NCI-H345 treated with DMSO at 0.1 percent for 48 hours (cell line): ENCODE measurements around the gene TPM4.
"Not testable (repeated sequence)": the region's sequence is repeated elsewhere in the genome, so short reads cannot be mapped to it uniquely, and the experiment has no call there.

Source experiments
- DNase-seq: peaks from one replicate; lab custom pipeline; 2025; ENCODE audit not compliant: unreplicated experiment; lab: John Stamatoyannopoulos, UW

Gene TPM4

GRCh38 chr19:16094360-16095070, 18.2 kb downstream of the TPM4 start:
- no peak for DNase-seq

- no peak for DNase-seq
Measured at GRCh38 chr19:16095071-16095571, 18.8 kb downstream of the TPM4 start.

GRCh38 chr19:16096280-16096855, 20.1 kb downstream of the TPM4 start:
- no peak for DNase-seq

GRCh38 chr19:16098416-16098768, 22.1 kb downstream of the TPM4 start:
- no peak for DNase-seq

- DNase-seq: no peak
Measured at GRCh38 chr19:16098821-16099220, 22.5 kb downstream of the TPM4 start.

GRCh38 chr19:16099314-16099965, 23.1 kb downstream of the TPM4 start:
- not testable (repeated sequence) for DNase-seq

GRCh38 chr19:16100524-16100923, 24.2 kb downstream of the TPM4 start:
- no peak for DNase-seq

- DNase-seq: no peak
Measured at GRCh38 chr19:16104722-16105121, 28.4 kb downstream of the TPM4 start.

- DNase-seq: no peak
Measured at GRCh38 chr19:16106121-16106520, 29.8 kb downstream of the TPM4 start.

- peak; percentile 88 for DNase-seq
Measured at GRCh38 chr19:16111160-16111908, 35.0 kb downstream of the TPM4 start, which contains the start of gene RAB8A. TSS of gene RAB8A (plus strand) at chr19:16111889. CDS start at chr19:16111902, 13 bp downstream.

- DNase-seq: no peak
Measured at GRCh38 chr19:16111909-16112752, 35.8 kb downstream of the TPM4 start.

- DNase-seq: no peak
Measured at GRCh38 chr19:16112778-16113177, 36.5 kb downstream of the TPM4 start.

- no peak for DNase-seq
Measured at GRCh38 chr19:16113727-16114126, 37.4 kb downstream of the TPM4 start.

GRCh38 chr19:16115301-16116039, 39.2 kb downstream of the TPM4 start:
- DNase-seq: no peak

- no peak for DNase-seq
Measured at GRCh38 chr19:16116067-16116466, 39.8 kb downstream of the TPM4 start.

GRCh38 chr19:16117594-16118033, 41.3 kb downstream of the TPM4 start:
- DNase-seq: no peak

- DNase-seq: no peak
Measured at GRCh38 chr19:16118489-16119033, 42.3 kb downstream of the TPM4 start.

GRCh38 chr19:16119075-16119857, 43.0 kb downstream of the TPM4 start:
- DNase-seq: not testable (repeated sequence)

GRCh38 chr19:16121141-16121540, 44.8 kb downstream of the TPM4 start:
- no peak for DNase-seq
